Subcutaneous preadipocyte (primary cell): ENCODE data around the gene CAPN6. TPM values are rescaled to one million over a fixed set of nuclear protein-coding genes. Genes with fewer than 3 reads are reported as not detected.

Experiments
- total RNA-seq: library from RNA; depleted of rRNA; stranded (reverse); fragments of >200 nt; gene quantifications from 2 replicates; pipeline ENCODE4 v1.2.3, GENCODE V29; 2012

Gene CAPN6, protein sequence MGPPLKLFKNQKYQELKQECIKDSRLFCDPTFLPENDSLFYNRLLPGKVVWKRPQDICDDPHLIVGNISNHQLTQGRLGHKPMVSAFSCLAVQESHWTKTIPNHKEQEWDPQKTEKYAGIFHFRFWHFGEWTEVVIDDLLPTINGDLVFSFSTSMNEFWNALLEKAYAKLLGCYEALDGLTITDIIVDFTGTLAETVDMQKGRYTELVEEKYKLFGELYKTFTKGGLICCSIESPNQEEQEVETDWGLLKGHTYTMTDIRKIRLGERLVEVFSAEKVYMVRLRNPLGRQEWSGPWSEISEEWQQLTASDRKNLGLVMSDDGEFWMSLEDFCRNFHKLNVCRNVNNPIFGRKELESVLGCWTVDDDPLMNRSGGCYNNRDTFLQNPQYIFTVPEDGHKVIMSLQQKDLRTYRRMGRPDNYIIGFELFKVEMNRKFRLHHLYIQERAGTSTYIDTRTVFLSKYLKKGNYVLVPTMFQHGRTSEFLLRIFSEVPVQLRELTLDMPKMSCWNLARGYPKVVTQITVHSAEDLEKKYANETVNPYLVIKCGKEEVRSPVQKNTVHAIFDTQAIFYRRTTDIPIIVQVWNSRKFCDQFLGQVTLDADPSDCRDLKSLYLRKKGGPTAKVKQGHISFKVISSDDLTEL
- total RNA-seq, result under 0.01 TPM in 1 of 2 replicates, not detected in the other

GRCh38 chrX:111270339-111270738 is at the start of gene CAPN6:
Gene CAPN6, minus strand, starts transcription at chrX:111270483. Its CDS starts 6,547 bp downstream, at chrX:111263936.

Other genes starting within 250 kb of the CAPN6 start
- gene PAK3, start 174.3 kb downstream of the CAPN6 start, total RNA-seq, result under 0.01 TPM in 2 replicates
- not detected in 2 replicates for gene DCX, start 141.7 kb upstream of the CAPN6 start, total RNA-seq
- under 0.01 TPM in 1 of 2 replicates, not detected in the other for gene SERTM2, start 241.2 kb upstream of the CAPN6 start, total RNA-seq